TTC549 (cell line): Measurements from ENCODE around the gene SLC39A3.

Experiments
- FAIRE-seq: peaks from 2 replicates; lab custom pipeline; 2012; peaks lifted over from hg19 to GRCh38; lab: Jason Lieb, UNC

The SLC39A3 gene

DNA sequence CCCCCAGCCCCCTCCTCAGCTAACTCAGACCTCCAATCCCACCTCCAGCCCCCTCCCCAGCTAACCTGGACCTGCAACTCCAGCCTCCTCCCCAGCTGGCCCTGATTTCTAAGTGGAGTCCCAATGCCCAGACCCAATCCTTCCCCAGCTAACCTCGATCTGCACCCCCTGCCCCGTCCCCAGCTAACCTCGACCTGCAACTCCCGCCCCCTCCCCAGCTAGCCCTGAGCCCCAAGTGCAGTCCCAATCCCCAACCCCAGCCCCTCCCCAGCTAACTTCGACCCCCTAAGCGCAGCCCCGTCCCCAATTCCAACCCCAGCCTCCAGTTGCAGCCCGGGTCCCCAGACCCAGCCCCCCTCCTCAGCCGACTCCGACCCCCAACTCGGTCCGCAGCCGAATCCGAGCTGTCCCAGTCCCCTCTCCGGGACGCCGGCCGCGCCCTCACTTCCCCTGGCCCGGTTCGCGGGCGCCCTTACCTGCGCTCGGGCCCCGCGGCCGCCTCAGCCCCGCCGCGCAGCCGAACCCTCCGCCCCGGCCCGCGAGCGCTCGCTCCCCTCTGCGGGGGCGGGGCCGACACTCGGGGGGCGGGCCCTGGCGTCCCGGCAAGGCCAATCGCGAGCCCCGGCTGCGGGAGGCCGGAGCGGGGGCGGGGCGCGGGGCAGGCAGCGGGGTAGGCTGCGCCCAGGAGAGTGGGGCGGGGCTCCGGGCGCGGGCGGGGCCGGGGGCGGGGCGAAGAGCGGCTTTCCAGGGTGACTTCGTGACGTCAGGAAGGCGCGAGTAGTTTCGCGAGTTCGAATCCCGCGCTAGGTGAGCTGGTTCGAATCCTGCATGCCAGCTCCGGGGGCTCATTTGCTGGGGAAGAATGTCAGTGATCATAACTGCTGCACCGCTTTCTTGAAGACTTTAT lies 37.4 kb downstream of the SLC39A3 start, which contains the start of gene GNG7:
TSS of gene GNG7 (minus strand) at position 525 of the 907 bp plus-strand sequence. CDS start 182,006 bp downstream, outside the sequence.
- no peak for FAIRE-seq

DNA sequence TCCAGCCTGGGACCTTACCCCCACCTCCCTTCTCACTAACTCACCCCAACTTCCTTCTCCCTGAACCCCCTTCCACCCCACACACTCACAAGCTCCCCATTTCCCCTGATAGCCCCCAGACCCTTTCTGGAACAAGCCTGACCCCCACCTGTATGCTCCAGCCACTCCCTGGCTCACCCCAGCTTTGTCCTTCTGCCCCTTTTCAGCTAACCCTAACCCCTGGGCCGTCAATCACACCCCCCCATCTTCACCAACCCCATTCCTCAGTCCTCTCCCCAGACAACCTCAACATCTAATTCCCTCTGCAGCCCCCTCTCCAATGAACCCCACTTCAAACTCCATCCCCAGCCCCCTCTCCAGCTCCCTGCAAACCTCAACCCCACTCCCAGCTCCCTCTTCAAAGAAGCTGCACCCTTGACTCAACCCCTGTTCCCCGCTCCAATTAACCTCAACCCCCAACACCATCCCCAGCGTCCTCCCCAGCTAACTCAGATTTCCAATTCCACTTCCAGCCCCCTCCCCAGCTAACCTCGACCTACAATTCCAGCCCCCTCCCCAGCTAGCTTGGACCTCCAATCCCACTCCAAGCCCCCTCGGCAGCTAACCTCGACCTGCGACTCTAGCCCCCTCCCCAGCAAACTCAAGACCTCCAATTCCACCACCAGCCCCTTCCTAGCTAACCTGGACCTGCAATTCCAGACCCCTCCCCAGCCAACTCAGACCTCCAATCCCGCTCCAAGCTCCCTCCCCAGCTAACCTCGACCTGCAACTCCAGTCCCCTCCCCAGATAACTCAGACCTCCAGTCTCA lies 38.3 kb downstream of the SLC39A3 start:
- FAIRE-seq, result no peak

DNA sequence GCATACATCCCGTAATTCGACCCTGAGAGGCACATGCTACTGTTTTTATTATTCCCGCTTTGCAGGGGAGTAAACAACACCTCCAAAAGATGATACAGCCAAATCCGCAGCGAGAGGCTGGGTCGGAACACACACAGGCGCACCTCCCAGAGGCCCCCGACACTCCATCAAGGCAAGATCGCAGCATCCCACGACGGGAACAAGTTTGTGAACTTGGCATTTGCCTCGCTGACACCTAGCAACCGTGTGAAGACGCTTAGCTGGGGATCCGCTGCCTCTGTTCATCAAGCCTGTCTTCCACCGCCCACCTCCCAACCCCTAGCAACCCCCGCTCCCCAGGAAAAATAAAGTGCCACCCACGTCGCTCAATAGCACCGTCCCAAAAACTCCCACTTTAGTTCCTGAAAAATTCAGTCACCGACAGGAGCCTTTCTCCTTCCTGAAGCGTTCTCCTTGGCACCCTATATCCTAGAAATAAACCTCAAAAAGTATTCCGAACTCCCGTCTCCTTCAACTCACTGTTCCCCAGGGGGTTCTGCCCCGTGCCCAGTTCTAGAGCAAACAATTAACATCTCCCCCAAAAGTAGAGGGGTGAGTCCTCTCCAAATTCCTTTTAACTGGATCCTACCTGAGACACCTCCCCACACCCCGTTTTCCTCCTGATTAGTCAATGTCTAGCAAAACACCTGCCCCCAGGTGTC lies 39.0 kb downstream of the SLC39A3 start:
- no peak for FAIRE-seq

DNA sequence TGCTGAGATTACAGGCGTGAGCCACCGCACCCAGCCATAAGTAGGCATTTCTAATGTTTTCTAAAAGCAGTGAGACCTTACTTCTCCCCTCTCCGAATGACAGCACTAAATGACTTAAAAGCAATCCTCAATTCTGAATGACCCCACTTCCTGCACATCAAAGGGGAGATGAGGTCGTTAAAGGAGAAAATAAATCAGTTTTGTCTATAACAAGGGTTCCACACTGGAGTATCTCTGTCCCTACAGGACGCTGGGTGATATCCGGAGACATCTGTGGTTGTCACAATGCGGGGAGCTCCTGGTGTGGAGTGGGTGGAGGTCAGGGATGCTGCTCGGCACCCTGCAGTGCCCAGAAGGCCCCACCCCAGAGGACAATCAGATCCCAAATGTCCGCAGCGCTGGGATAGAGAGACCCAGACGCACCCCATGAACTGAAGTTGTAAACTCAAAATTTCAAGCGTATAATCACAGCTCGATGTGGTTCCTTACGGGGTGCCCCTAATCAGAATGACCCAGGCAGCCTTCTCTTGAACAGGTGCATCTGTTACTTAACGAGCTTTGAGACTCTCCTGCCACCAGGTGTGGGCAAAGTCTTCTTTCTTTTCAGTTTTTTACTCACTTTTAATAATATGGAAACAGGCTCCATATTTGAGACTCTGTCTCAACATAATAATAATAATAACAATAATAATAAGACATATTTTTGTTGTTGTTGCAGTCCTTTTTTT lies 40.2 kb downstream of the SLC39A3 start:
- no peak for FAIRE-seq

DNA sequence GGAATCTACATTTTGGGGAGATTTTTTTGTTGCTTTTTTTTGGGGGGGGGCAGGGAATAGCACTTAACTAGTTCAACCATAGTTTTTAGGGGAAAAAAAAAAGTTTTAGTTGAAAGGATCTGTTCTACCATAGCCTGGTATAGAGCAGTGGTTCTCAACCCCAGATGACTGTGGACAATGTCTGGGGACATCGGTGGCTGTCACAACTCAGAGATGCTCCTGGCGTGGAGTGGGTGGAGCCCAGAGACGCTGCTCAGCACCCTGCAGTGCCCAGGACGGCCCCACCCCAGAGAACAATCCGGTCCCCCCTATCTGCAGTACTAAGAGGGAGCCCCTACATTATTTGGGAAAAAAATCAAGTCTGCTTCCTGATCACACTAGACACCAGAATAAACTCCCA lies 45.6 kb downstream of the SLC39A3 start:
- FAIRE-seq, result no peak

DNA sequence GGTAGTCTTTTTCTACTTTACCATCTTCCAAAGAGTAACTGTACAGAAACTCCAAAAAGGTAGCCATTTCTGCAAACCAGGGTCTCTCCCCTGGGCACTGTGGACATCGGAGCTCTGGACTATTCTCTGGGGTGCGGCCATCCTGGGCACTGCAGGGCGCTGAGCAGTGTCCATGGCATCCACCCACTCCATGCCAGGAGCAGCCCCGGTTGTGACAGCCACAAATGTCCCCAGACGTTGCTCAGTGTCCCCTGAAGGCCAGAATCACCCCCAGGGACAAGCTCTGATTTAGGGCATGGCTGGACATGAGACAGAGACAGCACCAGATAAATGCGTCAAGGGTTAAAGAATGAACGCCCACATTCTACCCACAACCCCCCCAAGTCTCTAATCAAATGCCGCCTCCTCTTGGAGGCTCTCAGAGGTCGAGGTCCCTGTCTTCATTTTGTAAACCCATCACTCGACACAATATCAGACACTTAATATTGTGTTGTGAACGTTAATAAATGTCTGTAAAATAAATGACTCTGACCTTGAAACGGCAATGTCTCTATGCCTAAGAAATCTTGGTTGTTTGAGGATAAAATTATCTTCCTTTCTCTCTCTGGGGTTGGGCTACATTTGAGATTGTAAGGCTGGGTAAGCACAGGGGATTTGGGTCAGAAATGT lies 46.2 kb downstream of the SLC39A3 start:
- FAIRE-seq, result no peak

DNA sequence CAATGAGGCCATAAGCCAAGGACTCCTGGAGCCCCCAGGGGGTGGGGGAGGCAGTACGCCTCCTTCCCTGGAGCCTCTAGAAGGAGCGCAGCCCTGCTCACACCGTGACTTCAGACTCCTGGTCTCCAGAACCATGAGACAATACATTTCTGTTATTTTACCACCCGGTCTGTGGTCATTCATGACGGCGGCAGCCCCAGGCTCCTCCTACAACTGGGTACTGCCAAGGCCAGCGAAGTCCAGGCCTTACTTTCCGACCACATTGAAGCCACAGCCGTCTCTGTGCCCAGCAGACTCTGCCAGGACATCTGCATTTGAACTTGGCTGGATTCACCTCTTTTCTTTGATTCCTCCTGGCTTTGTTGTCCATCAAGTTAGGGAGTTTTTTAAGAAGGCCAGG lies 47.9 kb downstream of the SLC39A3 start:
- no peak for FAIRE-seq

DNA sequence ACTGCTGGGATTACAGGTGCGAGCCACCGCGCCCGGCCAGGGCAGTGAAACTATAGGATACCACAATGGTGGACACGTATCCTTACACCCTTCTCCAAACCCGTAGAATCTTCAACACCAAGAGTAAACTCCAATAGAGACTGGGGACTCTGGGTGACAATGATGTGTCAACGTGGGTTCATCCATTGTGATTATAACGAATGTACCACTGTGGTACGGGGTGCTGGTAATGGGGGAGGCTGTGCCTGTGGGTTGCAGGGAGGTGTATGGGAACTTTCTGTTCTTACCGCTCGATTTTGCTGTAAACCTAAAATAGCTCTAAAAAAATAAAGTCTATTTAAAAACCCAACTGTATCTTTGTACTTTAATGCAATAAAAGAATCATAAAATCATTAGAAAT lies 49.0 kb downstream of the SLC39A3 start:
- no peak for FAIRE-seq

DNA sequence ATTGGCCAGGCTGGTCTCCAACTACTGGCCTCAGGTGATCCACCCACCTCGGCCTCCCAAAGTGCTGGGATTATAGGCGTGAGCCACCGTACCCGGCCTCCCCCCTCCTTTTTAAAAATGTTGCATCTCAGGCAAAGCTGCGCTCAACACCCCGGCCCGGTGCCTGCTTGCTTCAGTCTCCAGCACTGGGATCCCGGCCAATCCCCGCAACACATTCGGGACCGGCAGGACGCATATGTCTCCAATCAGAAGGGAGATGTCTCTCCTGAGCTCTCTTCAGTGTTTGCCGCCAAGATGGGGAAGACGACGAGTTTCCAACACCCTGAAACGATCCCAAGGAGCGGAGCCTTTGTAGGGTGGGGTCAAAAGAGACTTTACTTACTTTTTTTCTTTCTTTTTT lies 53.5 kb downstream of the SLC39A3 start:
- FAIRE-seq, result no peak

DNA sequence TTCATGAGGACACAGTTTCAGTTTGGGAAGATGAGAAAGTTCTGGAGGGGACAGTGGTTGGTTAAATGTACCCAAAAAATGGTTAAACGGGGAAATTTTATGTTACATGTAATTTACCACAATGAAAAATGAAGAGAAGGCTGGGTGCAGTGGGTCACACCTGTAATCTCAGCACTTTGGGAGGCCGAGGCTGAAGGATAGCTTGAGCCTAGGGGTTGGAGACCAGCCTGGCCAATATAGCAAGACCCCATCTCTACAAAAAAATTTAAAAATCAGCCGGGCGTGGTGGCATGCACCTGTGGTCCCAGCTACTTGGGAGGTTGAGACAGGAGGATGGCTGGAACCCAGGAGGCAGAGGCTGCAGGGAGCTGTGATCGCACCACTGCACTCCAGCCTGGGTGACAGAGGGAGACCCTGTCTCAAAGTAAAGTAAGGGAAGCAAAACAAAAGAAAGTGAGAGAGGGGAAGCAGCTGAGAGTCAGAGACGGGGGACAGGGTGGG lies 54.6 kb downstream of the SLC39A3 start:
- FAIRE-seq, result no peak

DNA sequence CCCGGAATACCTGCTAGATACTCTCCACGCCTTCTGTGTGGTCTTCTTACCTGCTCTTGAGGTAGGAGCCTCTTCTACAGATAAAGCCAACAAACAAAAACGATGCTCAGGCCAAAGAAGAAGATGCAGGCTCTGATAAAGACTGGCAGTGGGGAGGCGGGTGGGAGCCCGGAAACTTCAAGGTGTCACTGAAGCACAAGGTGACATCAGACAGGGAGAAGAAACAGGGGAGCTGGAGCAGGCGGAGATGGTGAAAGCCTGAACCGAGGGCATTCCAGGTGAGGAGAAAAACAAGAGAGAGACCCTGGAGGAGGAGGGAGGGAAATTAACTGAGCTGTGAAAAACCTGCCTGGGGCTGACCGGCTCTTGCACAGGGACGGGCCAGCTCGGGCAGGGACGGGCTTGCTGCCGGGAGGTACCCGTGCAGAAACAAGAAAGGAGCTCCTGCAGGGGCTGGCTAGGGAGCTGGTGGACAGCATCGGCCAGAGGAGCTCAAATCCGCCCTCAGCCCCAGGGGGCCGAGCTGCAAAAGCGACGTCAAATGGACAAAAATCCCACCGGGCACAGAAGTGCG lies 56.3 kb downstream of the SLC39A3 start:
- no peak for FAIRE-seq
